ENCODE results near the gene NONO.

DNA sequence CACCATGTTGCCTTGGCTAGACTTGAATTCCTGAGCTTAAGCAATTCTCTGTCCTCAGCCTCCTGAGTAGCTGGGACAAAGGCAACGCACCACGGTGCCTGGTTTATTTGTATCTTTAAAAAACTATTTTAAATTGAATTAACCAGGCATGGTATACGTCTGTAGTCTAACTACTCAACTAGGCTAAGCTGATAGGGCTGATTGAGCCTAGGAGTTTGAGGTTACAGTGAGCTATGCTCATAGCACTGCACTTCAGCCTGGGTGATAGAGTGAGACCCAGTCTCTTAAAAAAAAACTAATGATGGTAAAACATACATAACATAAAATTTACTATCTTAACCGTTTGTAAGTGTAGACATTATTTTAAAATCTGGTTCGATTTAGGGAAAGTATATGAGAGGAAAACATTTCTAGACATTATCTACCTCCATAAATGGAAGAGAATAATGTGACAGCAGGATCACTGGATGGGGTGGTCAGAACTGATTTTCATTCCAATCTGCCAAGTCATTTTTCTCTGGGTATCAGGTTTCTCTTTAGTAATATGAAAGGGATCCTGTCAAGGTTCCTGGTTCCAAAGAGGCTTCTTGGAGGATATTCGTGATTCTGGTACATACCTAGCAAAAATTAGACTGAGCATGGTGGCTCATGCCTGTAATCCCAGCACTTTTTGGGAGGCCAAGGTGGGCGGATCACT is 9.4 kb downstream of the NONO start:
- TF ChIP-seq, protein P1, sequence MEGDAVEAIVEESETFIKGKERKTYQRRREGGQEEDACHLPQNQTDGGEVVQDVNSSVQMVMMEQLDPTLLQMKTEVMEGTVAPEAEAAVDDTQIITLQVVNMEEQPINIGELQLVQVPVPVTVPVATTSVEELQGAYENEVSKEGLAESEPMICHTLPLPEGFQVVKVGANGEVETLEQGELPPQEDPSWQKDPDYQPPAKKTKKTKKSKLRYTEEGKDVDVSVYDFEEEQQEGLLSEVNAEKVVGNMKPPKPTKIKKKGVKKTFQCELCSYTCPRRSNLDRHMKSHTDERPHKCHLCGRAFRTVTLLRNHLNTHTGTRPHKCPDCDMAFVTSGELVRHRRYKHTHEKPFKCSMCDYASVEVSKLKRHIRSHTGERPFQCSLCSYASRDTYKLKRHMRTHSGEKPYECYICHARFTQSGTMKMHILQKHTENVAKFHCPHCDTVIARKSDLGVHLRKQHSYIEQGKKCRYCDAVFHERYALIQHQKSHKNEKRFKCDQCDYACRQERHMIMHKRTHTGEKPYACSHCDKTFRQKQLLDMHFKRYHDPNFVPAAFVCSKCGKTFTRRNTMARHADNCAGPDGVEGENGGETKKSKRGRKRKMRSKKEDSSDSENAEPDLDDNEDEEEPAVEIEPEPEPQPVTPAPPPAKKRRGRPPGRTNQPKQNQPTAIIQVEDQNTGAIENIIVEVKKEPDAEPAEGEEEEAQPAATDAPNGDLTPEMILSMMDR (conservative IDR thresholded peaks at IDR 0.05; ENCODE audit: low read depth, low read length), result no peak
- TF ChIP-seq EZH2 (IDR thresholded peaks at IDR 0.05; ENCODE audit: borderline replicate concordance, low read depth, low read length, poor library complexity, severe bottlenecking), result no peak

Measured in A673 (cell line).